HG03280 (cell line): ENCODE results near the gene BCAR1.
"Not testable (repeated sequence)": the region's sequence is repeated elsewhere in the genome, so short reads cannot be mapped to it uniquely, and the experiment has no call there.

ENCODE experiments used
- ATAC-seq: cut with Tn5 transposase; IDR thresholded peaks from one replicate; pipeline ENCODE4 v1.9.1; 2021; ENCODE audit warnings: mild to moderate bottlenecking, moderate library complexity; ENCODE audit not compliant: unreplicated experiment

The BCAR1 gene

GRCh38 chr16:75251280-75252048 is at the start of gene BCAR1:
Gene BCAR1 (minus strand): TSS chr16:75251624. CDS start chr16:75251482, 142 bp downstream.
- ATAC-seq = peak; percentile 61

- no peak for ATAC-seq
Measured at GRCh38 chr16:75298267-75298666, 46.8 kb upstream of the BCAR1 start.

GRCh38 chr16:75296606-75297005 is 45.2 kb upstream of the BCAR1 start:
- no peak for ATAC-seq

- ATAC-seq = no peak
Measured at GRCh38 chr16:75294773-75295459, 43.5 kb upstream of the BCAR1 start.

- no peak for ATAC-seq
Measured at GRCh38 chr16:75293772-75294171, 42.3 kb upstream of the BCAR1 start.

GRCh38 chr16:75293173-75293572 is 41.7 kb upstream of the BCAR1 start:
- no peak for ATAC-seq

- no peak for ATAC-seq
Measured at GRCh38 chr16:75292691-75293090, 41.3 kb upstream of the BCAR1 start.

GRCh38 chr16:75289189-75289588 is 37.8 kb upstream of the BCAR1 start:
- no peak for ATAC-seq

- ATAC-seq = no peak
Measured at GRCh38 chr16:75288596-75289120, 37.2 kb upstream of the BCAR1 start.

GRCh38 chr16:75288181-75288580 is 36.8 kb upstream of the BCAR1 start:
- no peak for ATAC-seq

- ATAC-seq = no peak
Measured at GRCh38 chr16:75287708-75288107, 36.3 kb upstream of the BCAR1 start.

GRCh38 chr16:75286389-75286788 is 35.0 kb upstream of the BCAR1 start:
- no peak for ATAC-seq

GRCh38 chr16:75282466-75283281 is 31.2 kb upstream of the BCAR1 start:
- no peak for ATAC-seq

- ATAC-seq = no peak
Measured at GRCh38 chr16:75281826-75282225, 30.4 kb upstream of the BCAR1 start.

- not testable (repeated sequence) for ATAC-seq
Measured at GRCh38 chr16:75281009-75281408, 29.6 kb upstream of the BCAR1 start.

- ATAC-seq = no peak
Measured at GRCh38 chr16:75280331-75280804, 28.9 kb upstream of the BCAR1 start.

- no peak for ATAC-seq
Measured at GRCh38 chr16:75279305-75279704, 27.9 kb upstream of the BCAR1 start.

- ATAC-seq = no peak
Measured at GRCh38 chr16:75273054-75273925, 21.9 kb upstream of the BCAR1 start.

GRCh38 chr16:75272629-75273028 is 21.2 kb upstream of the BCAR1 start:
- ATAC-seq = not testable (repeated sequence)

- ATAC-seq = no peak
Measured at GRCh38 chr16:75272097-75272551, 20.7 kb upstream of the BCAR1 start.
